ENCODE data around the gene FBXO36.

- TF ChIP-seq CTCF (conservative IDR thresholded peaks at IDR 0.05 in 1 of 2, IDR thresholded peaks at IDR 0.05 in 1 of 2; ENCODE audit: low read depth in 1 of 2, low read length in 2 of 2), result no peak
- no peak for TF ChIP-seq EZH2 (IDR thresholded peaks at IDR 0.05; ENCODE audit: low read length, missing control alignments)
Measured at GRCh38 chr2:229874647-229875046, 47.7 kb upstream of the FBXO36 start.

Data from fibroblast of lung (primary cell).